LNCAP (cell line): Measurements from ENCODE around the gene SPOCD1.

Experiments
- TF ChIP-seq, protein P1 (sequence below): fragments of 450-650 bp; IDR thresholded peaks from 2 replicates; pipeline ENCODE4 v1.5.1; 2017; ENCODE audit warnings: mild to moderate bottlenecking

SPOCD1 gene

DNA sequence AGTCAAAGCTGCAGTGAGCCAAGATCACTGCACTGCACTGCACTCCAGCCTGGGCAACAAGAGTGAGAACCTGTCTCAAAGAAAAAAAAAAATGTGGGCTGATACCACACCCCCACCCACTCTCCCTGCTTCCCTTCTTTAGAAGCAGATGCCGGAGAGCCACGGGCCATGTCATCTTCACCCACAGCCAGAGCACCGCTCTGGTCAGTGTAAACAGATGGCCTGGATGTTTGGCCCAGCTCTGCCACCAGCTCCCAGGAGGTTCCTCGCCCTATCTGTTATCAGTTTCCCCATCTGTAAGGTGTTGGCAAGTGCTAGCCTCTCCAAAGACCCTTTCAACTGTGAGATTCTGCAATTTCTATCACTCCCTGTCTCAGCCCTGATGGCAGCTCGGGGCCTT lies 39.8 kb downstream of the SPOCD1 start:
- TF ChIP-seq, protein P1, sequence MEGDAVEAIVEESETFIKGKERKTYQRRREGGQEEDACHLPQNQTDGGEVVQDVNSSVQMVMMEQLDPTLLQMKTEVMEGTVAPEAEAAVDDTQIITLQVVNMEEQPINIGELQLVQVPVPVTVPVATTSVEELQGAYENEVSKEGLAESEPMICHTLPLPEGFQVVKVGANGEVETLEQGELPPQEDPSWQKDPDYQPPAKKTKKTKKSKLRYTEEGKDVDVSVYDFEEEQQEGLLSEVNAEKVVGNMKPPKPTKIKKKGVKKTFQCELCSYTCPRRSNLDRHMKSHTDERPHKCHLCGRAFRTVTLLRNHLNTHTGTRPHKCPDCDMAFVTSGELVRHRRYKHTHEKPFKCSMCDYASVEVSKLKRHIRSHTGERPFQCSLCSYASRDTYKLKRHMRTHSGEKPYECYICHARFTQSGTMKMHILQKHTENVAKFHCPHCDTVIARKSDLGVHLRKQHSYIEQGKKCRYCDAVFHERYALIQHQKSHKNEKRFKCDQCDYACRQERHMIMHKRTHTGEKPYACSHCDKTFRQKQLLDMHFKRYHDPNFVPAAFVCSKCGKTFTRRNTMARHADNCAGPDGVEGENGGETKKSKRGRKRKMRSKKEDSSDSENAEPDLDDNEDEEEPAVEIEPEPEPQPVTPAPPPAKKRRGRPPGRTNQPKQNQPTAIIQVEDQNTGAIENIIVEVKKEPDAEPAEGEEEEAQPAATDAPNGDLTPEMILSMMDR, result no peak

DNA sequence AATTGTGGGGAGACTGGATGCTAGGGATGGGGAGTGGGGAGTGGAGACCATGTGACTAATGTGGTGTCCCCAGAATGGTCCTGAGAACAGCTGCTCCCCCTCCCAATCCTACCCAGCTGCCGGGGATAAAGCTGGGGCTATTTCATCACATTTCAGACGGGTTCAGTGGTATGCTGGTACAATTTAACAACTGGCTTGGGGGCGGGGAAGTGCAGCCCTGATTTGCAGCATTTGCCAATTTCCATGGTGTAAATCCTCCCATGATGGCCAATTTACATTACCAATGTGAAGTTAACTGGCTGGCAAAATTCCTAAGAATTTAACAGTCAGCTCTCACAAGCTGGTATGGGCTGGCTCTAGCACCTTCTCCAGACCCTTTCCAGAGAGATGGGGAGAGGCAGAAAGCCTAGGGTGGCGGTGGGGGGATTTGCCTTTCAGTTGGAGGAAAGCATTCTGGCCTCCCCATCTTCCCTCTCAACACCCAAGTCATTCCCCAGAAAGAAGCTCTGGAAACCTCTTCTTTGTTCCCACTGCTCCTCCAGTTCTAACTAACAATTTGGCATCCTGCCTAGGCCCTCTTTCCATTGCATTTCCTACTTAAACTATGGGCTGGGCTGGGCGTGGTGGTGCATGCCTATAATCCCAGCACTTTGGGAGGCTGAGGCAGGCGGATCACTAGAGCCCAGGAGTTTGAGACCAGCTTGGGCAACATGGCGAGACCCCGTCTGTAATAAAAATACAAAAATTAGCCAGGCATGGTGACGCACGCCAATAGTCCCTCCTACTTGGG lies 40.4 kb downstream of the SPOCD1 start:
- TF ChIP-seq, protein P1, result no peak

DNA sequence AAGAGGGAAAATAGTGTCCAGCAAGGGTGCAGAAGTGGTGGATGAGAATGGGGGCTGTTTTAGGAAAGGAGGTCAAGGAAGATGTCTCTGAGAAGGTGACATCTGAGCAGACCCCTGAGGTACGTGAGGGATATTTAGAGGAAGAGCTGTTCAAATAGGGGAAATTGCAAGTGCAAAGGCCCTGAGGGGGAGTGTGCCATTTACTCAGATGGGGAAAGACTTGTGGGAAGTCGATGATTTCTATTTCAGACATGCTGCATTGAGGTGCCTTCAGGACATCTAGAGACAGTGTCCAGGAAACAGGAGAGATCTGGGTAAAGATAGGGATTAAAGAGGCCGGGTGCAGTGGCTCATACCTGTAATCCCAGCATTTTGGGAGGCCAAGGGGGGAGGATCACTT lies 41.3 kb downstream of the SPOCD1 start:
- TF ChIP-seq, protein P1, result no peak

DNA sequence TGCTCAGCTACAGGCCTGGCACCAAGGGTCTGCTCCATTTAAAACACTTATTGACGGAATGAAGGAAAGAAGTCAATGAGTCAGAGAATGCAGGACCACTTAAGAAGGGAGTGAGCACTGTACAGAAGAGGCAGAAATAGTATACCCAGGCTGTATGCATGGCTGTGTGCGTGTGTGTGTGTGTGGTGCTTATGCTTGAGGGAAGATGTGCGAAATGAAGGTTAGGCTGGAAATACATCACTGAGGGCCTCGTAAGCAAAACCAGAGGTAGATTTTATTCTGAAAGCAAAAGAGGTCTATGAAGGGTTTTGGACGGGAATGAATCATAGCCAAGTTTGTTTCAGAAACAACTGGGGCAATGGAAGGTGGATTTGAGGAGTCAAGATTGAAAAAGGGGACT lies 42.0 kb downstream of the SPOCD1 start:
- TF ChIP-seq, protein P1, result no peak

DNA sequence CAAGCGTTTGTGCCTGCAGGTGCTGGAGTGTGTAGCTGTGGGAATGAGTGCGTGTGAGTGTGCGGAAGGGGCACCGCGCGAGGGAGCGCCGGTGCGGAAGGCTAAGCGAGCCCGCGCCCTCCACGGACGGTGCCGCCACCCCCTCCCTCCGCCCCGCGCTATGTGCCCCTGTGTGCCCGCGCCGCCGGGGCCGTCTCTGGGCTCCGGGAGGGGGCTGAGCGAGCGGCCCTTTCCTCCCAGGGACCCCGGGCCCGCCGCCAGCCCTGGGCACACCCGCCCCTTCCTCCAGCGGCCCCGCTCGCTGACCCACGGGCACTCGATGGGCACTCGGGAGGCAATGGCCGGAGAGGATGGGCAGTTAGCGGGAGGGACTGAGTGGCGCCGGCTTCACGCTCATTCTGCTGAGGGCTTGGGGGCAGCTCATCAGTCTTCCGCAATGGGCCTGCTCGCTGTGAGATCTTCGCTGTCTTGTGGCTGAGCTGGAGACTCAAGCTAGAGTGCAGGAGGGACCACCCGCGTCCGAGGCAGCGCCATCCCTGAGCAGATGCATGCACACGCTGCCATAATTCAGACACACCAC lies 43.1 kb downstream of the SPOCD1 start:
- TF ChIP-seq, protein P1, result no peak

DNA sequence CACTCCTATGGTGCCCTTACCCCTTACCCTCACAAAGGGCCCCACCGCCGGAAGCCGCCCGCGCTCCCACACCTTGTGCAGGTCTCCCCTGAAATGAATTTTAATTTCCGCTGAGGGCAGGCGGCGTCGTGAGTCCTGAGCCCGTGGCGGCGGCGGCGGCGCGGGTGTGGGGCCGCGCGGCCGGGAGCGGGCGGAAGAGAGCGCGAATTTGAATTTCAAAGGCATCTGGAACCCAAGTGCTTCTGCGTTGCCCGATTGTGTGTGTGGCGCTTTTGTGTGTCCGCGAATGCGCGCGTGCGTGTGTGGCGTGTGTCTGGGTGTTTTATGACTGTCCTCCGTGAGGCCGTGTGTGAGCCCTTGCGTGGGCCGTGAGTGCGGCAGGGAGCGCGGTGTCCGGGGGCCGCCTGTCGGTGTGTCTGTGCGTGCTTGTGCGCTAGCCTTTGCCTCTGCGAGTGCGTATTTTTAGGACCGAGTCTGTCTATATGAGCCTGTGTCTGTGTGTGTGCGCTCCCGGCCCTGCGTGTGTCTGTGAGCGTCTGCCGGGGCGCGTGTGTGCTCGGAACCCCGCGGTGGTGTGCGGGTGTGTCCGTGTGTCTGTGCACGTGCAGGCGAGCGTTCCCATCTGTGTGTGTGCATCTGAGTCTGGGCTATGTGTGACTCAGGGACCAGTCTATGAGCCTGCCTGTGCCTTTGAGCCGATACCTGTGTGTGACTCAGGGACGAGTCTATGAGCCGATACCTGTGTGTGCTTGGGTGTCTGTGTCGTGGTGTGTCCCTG lies 43.7 kb downstream of the SPOCD1 start:
- TF ChIP-seq, protein P1, result no peak

DNA sequence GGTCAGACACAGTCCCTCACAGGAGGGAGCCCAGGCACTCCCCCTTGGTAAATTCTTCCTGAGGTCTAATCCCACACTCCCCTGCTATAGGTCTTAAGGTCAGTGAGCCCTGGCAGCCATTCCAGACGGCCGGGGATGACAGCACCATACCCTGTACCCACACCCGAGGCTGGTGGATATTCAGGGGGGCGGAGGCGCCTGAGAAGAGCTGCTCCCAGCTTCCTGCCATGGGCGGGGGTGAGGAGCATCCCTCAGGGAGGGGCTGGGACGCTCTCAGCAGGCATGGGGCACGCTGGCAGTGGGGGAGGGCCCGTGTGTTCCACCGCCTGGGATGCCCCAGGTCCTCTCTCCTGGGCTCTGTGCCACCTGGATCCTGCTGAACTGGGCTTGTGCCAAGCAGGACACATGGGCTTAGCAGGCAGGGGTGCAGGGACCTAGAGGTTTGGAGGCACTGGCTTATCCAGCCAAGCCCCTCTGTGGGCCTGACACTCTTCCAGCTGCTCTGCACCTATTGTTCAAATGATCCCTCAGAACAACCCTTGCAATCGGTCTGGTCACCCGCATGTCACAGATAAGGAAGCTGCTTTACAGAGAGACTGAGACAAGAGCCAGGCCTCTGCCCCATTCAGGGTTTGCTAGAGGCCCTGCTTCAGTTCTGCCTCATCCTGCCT lies 46.0 kb downstream of the SPOCD1 start:
- TF ChIP-seq, protein P1, result no peak
